GM23338 (cell line): Measurements from ENCODE around the gene LAS1L. TPM values are rescaled to one million over a fixed set of nuclear protein-coding genes. Genes with fewer than 3 reads are reported as not detected.

Experiments
- ATAC-seq: fragments of 200-7000 bp; cut with Tn5 transposase; 3 replicates; pipeline ENCODE4 v1.9.1; 2020
- DNase-seq: peaks from one replicate; pipeline ENCODE4 v3.0.0-alpha.2; 2015; ENCODE audit warnings: low spot score
- H2AFZ ChIP-seq: fragments of 200-600 bp; sonication (generic); 2 replicates; pipeline ENCODE4 v1.8.0; 2016; ENCODE audit warnings: antibody characterized with exemption, mild to moderate bottlenecking, moderate library complexity
- H3F3A ChIP-seq: fragments of 200-600 bp; sonication (generic); replicated peaks from 2 replicates; pipeline ENCODE4 v1.8.0; 2017; ENCODE audit warnings: antibody characterized with exemption, mixed run types, low read depth
- H3K27ac ChIP-seq: fragments of 200-600 bp; sonication (generic); 2 replicates; pipeline ENCODE4 v1.6.1; 2016; ENCODE audit warnings: low read depth
- H3K27me3 ChIP-seq: fragments of 200-600 bp; sonication (generic); 2 replicates; pipeline ENCODE4 v1.8.0; 2016; ENCODE audit warnings: mild to moderate bottlenecking, mixed run types, moderate library complexity; ENCODE audit not compliant: insufficient read depth
- H3K36me3 ChIP-seq: fragments of 200-600 bp; sonication (generic); 2 replicates; pipeline ENCODE4 v1.8.0; 2016; ENCODE audit warnings: mild to moderate bottlenecking; ENCODE audit not compliant: insufficient read depth
- H3K4me1 ChIP-seq: fragments of 200-600 bp; sonication (generic); 2 replicates; pipeline ENCODE4 v1.8.0; 2016; ENCODE audit warnings: mild to moderate bottlenecking, moderate library complexity; ENCODE audit not compliant: insufficient read depth
- H3K4me2 ChIP-seq: fragments of 200-600 bp; sonication (generic); 2 replicates; pipeline ENCODE4 v1.7.1; 2017; ENCODE audit warnings: mixed run types
- H3K4me3 ChIP-seq: fragments of 200-600 bp; sonication (generic); 2 replicates; pipeline ENCODE4 v1.6.1; 2016; ENCODE audit warnings: mixed run types
- H3K79me2 ChIP-seq: fragments of 200-600 bp; sonication (generic); replicated peaks from 2 replicates; pipeline ENCODE4 v1.8.0; 2017; ENCODE audit warnings: mild to moderate bottlenecking; ENCODE audit not compliant: insufficient read depth
- H3K9me2 ChIP-seq: fragments of 200-600 bp; sonication (generic); 2 replicates; pipeline ENCODE4 v1.8.0; 2017; ENCODE audit not compliant: insufficient read depth
- H4K20me1 ChIP-seq: fragments of 200-600 bp; sonication (generic); replicated peaks from 2 replicates; pipeline ENCODE4 v1.8.0; 2017; ENCODE audit warnings: mild to moderate bottlenecking; ENCODE audit not compliant: insufficient read depth
- H3K27ac Mint-ChIP-seq: 2 replicates; pipeline ENCODE4 v1.8.0; 2020; ENCODE audit warnings: inconsistent platforms, mild to moderate bottlenecking, moderate library complexity, mixed read lengths
- H3K27me3 Mint-ChIP-seq: 3 replicates; pipeline ENCODE4 v1.8.0; 2022; ENCODE audit warnings: low read depth, mild to moderate bottlenecking, moderate library complexity, mixed read lengths, inconsistent platforms; ENCODE audit not compliant: insufficient read depth, poor library complexity
- H3K36me3 Mint-ChIP-seq: 3 replicates; pipeline ENCODE4 v1.8.0; 2021; ENCODE audit warnings: low read depth, mild to moderate bottlenecking, inconsistent platforms, moderate library complexity, mixed read lengths
- H3K4me1 Mint-ChIP-seq: 3 replicates; pipeline ENCODE4 v1.8.0; 2020; ENCODE audit warnings: mild to moderate bottlenecking, inconsistent platforms, mixed read lengths
- H3K4me3 Mint-ChIP-seq: 3 replicates; pipeline ENCODE4 v1.8.0; 2021; ENCODE audit warnings: moderate library complexity, mild to moderate bottlenecking, inconsistent platforms, mixed read lengths
- H3K9me3 Mint-ChIP-seq: 3 replicates; pipeline ENCODE4 v1.8.0; 2020; ENCODE audit warnings: moderate library complexity, mild to moderate bottlenecking, inconsistent platforms, mixed read lengths
- CTCF ChIP-seq, 2 experiments: fragments of 200-600 bp in 1 of 2; sonication (generic) in 1 of 2; conservative IDR thresholded peaks; 2 replicates each; pipeline versions ENCODE4 v1.5.1 to v1.6.1; 2016 to 2017; ENCODE audit warnings: antibody characterized with exemption in 2 of 2, low read depth in 2 of 2, mild to moderate bottlenecking in 2 of 2, moderate library complexity in 1 of 2
- EZH2phosphoT487 ChIP-seq: fragments of 200-600 bp; sonication (generic); IDR thresholded peaks from one replicate; pipeline ENCODE4 v1.8.1; 2018; ENCODE audit warnings: antibody characterized with exemption; ENCODE audit not compliant: unreplicated experiment
- NANOG ChIP-seq: IDR thresholded peaks from 2 replicates; pipeline ENCODE4 v1.6.1; 2016; ENCODE audit warnings: antibody characterized with exemption, borderline replicate concordance
- REST ChIP-seq: IDR thresholded peaks from one replicate; pipeline ENCODE4 v1.6.1; 2018; ENCODE audit warnings: antibody characterized with exemption; ENCODE audit not compliant: unreplicated experiment
- ZNF114 ChIP-seq: fragments of 250-450 bp; sonication (Bioruptor Pico); IDR thresholded peaks from 2 replicates; pipeline ENCODE4 v1.5.0; 2020; ENCODE audit warnings: mild to moderate bottlenecking, moderate library complexity
- ZNF462 ChIP-seq: fragments of 250-450 bp; sonication (Bioruptor Pico); IDR thresholded peaks from 2 replicates; pipeline ENCODE4 v1.5.0; 2020; ENCODE audit warnings: mild to moderate bottlenecking, moderate library complexity
- polyA plus RNA-seq: library from polyadenylated mRNA; unstranded; fragments of >200 nt; fragmentation: Nextera tagmentation; extraction: Ambion mirVana; gene quantifications from 2 replicates; pipeline ENCODE4 v1.2.1, GENCODE V29; 2016
- total RNA-seq: library from RNA; depleted of rRNA; stranded (reverse); fragments of >200 nt; shearing (Covaris generic); gene quantifications from 2 replicates; pipeline ENCODE4 v1.2.3, GENCODE V29; 2014

The LAS1L gene
- total and polyA plus RNA-seq, 2 experiments from 2014 or later = 46.5 to 64.4 TPM

- TF ChIP-seq REST = no peak
- TF ChIP-seq CTCF (conservative IDR thresholded peaks at IDR 0.05; ENCODE audit: low read depth in 2 of 2) = no peak
- no peak for TF ChIP-seq NANOG
These were observed 32.0 kb downstream of the LAS1L start (continued) for GRCh38 chrX:65502618-65503017.

- H3F3A ChIP-seq = no peaks in the 10 kb centered on the region
- H3K9me2 ChIP-seq = no peaks in the 10 kb centered on the region
- H3K4me3 Mint-ChIP-seq = no peak overlapping the region
- H3K4me2 ChIP-seq = no peak overlapping the region
- peak; percentile 22 for DNase-seq
- no peaks in the 10 kb centered on the region for H3K79me2 ChIP-seq
- peaks cover 8% of the 10 kb centered on the region for H3K4me1 Mint-ChIP-seq
- peak; percentile 46; the same call in 2 of the 3 replicates for ATAC-seq
- H4K20me1 ChIP-seq = no peaks in the 10 kb centered on the region
- no peak for TF ChIP-seq EZH2phosphoT487
- TF ChIP-seq ZNF114 (CRISPR knock-in tag) = no peak
- TF ChIP-seq ZNF462 (CRISPR knock-in tag) = no peak
- TF ChIP-seq NANOG = no peak
- H3K9me3 Mint-ChIP-seq = no peaks in the 10 kb centered on the region
- no peaks in the 10 kb centered on the region for H3K27me3 Mint-ChIP-seq
- no peak overlapping the region for H3K4me3 ChIP-seq
- no peak overlapping the region for H3K27ac ChIP-seq
- no peaks in the 10 kb centered on the region for H3K36me3 ChIP-seq
- H3K4me1 ChIP-seq = peaks cover 11% of the 10 kb centered on the region
- no peaks in the 10 kb centered on the region for H3K36me3 Mint-ChIP-seq
- H3K27ac Mint-ChIP-seq = no peak overlapping the region
- no peaks in the 10 kb centered on the region for H3K27me3 ChIP-seq
- no peak overlapping the region for H2AFZ ChIP-seq
These were observed 41.2 kb downstream of the LAS1L start for GRCh38 chrX:65493431-65493830.
